NCI-H1105 treated with DMSO at 0.1 percent for 48 hours (cell line): ENCODE measurements around the gene HOXC9.

Experiments
- DNase-seq: peaks from one replicate; lab custom pipeline; 2025; lab: John Stamatoyannopoulos, UW

The HOXC9 gene

GRCh38 chr12:53963434-53964314, 36.3 kb upstream of the HOXC9 start:
- no peak for DNase-seq

- no peak for DNase-seq
These were observed 35.6 kb upstream of the HOXC9 start for GRCh38 chr12:53964315-53964713.

- DNase-seq, result no peak
These were observed 34.5 kb upstream of the HOXC9 start for GRCh38 chr12:53965281-53966084.

GRCh38 chr12:53966085-53966384, 33.9 kb upstream of the HOXC9 start:
- DNase-seq, result no peak

GRCh38 chr12:53966385-53967133, 33.4 kb upstream of the HOXC9 start:
- no peak for DNase-seq

GRCh38 chr12:53967421-53967925, 32.5 kb upstream of the HOXC9 start:
- no peak for DNase-seq

GRCh38 chr12:53968214-53969127, 31.5 kb upstream of the HOXC9 start:
- DNase-seq, result no peak

GRCh38 chr12:53969588-53970259, 30.2 kb upstream of the HOXC9 start:
- DNase-seq, result no peak

- DNase-seq, result no peak
These were observed 29.5 kb upstream of the HOXC9 start for GRCh38 chr12:53970451-53970850.

- no peak for DNase-seq
These were observed 28.8 kb upstream of the HOXC9 start for GRCh38 chr12:53971129-53971528.

GRCh38 chr12:53971686-53972085, 28.3 kb upstream of the HOXC9 start:
- no peak for DNase-seq

- DNase-seq, result no peak
These were observed 27.7 kb upstream of the HOXC9 start for GRCh38 chr12:53972152-53972702.

GRCh38 chr12:53972722-53973235, 27.2 kb upstream of the HOXC9 start, which contains the start of gene HOXC11:
Gene HOXC11, plus strand, starts transcription at chr12:53973126. Its CDS starts 116 bp downstream, at chr12:53973242.
- no peak for DNase-seq

GRCh38 chr12:53973236-53974042, 26.5 kb upstream of the HOXC9 start:
- no peak for DNase-seq

GRCh38 chr12:53974084-53975063, 25.6 kb upstream of the HOXC9 start, which contains the start of gene HOTAIR:
Gene HOTAIR, minus strand, starts transcription at chr12:53974954.
- DNase-seq, result peak; percentile 19

- DNase-seq, result no peak
These were observed 24.9 kb upstream of the HOXC9 start for GRCh38 chr12:53975064-53975471.

GRCh38 chr12:53975479-53976152, 24.3 kb upstream of the HOXC9 start:
- DNase-seq, result no peak
